HG03342 (cell line): ENCODE results near the gene ASB9.
A peak's percentile ranks its signal among the peaks of the same experiment; 100 is the strongest.
"Not testable (repeated sequence)": the region's sequence is repeated elsewhere in the genome, so short reads cannot be mapped to it uniquely, and the experiment has no call there.

ENCODE experiments used
- ATAC-seq: cut with Tn5 transposase; IDR thresholded peaks from one replicate; pipeline ENCODE4 v1.9.1; 2021; ENCODE audit warnings: mild to moderate bottlenecking, moderate library complexity; ENCODE audit not compliant: unreplicated experiment

The ASB9 gene

GRCh38 chrX:15242899-15243555 is 26.9 kb downstream of the ASB9 start:
- ATAC-seq = peak; percentile 58

- ATAC-seq = no peak
Measured at GRCh38 chrX:15241301-15241700, 28.6 kb downstream of the ASB9 start.

GRCh38 chrX:15240414-15240813 is 29.5 kb downstream of the ASB9 start:
- no peak for ATAC-seq

- ATAC-seq = no peak
Measured at GRCh38 chrX:15236146-15236545, 33.7 kb downstream of the ASB9 start.

GRCh38 chrX:15235001-15235400 is 34.9 kb downstream of the ASB9 start:
- no peak for ATAC-seq

- no peak for ATAC-seq
Measured at GRCh38 chrX:15233416-15234015, 36.4 kb downstream of the ASB9 start.

GRCh38 chrX:15224747-15225146 is 45.1 kb downstream of the ASB9 start:
- no peak for ATAC-seq

GRCh38 chrX:15221321-15221720 is 48.6 kb downstream of the ASB9 start:
- ATAC-seq = no peak

GRCh38 chrX:15217161-15217560 is 52.7 kb downstream of the ASB9 start:
- no peak for ATAC-seq

- ATAC-seq = no peak
Measured at GRCh38 chrX:15216280-15216679, 53.6 kb downstream of the ASB9 start.

GRCh38 chrX:15215366-15215765 is 54.5 kb downstream of the ASB9 start:
- no peak for ATAC-seq

- ATAC-seq = no peak
Measured at GRCh38 chrX:15214588-15214987, 55.3 kb downstream of the ASB9 start.

- ATAC-seq = no peak
Measured at GRCh38 chrX:15209096-15209495, 60.8 kb downstream of the ASB9 start.

- ATAC-seq = no peak
Measured at GRCh38 chrX:15207994-15208393, 61.9 kb downstream of the ASB9 start.

GRCh38 chrX:15207384-15207783 is 62.5 kb downstream of the ASB9 start:
- no peak for ATAC-seq

- ATAC-seq = no peak
Measured at GRCh38 chrX:15206306-15206705, 63.6 kb downstream of the ASB9 start.

- peak; percentile 83 for ATAC-seq
Measured at GRCh38 chrX:15204130-15204751, 65.6 kb downstream of the ASB9 start.

- no peak for ATAC-seq
Measured at GRCh38 chrX:15203694-15204093, 66.2 kb downstream of the ASB9 start.

- ATAC-seq = peak; percentile 38
Measured at GRCh38 chrX:15202454-15203177, 67.3 kb downstream of the ASB9 start.

GRCh38 chrX:15200871-15201270 is 69.0 kb downstream of the ASB9 start:
- ATAC-seq = no peak

- not testable (repeated sequence) for ATAC-seq
Measured at GRCh38 chrX:15198608-15199202, 71.2 kb downstream of the ASB9 start.
